HepG2 (cell line): ENCODE measurements around the gene TCEA3. TPM values are rescaled to one million over a fixed set of nuclear protein-coding genes. Genes with fewer than 3 reads are reported as not detected.

ENCODE experiments used
- ARID5B ChIP-seq: IDR thresholded peaks from 2 replicates; pipeline ENCODE4 v1.4.0; 2020; ENCODE audit warnings: mild to moderate bottlenecking, missing genetic modification reagents
- CC2D1A ChIP-seq: sonication (generic); formaldehyde crosslinking; IDR thresholded peaks from 2 replicates; pipeline ENCODE4 v1.8.1; 2023; ENCODE audit warnings: mild to moderate bottlenecking, missing genetic modification reagents
- EZH2 ChIP-seq: conservative IDR thresholded peaks from 2 replicates; pipeline ENCODE4 v1.6.1; 2012; ENCODE audit warnings: mild to moderate bottlenecking, low read depth, low read length, moderate library complexity
- GTF2F1 ChIP-seq: fragments of 150-350 bp; IDR thresholded peaks from 2 replicates; pipeline ENCODE4 v1.6.1; 2014; ENCODE audit warnings: low read length
- HMG20A ChIP-seq: IDR thresholded peaks from 2 replicates; pipeline ENCODE4 v1.6.1; 2016; ENCODE audit warnings: borderline replicate concordance
- NFE2 ChIP-seq: sonication (generic); formaldehyde crosslinking; IDR thresholded peaks from 2 replicates; pipeline ENCODE4 v1.4.0; 2020; ENCODE audit warnings: missing genetic modification reagents
- PHF8 ChIP-seq: sonication (generic); formaldehyde crosslinking; IDR thresholded peaks from 2 replicates; pipeline ENCODE4 v1.5.0; 2020; ENCODE audit warnings: missing genetic modification reagents
- PRPF4 ChIP-seq: fragments of 200-400 bp; formaldehyde crosslinking; IDR thresholded peaks from 2 replicates; pipeline ENCODE4 v1.6.1; 2016; ENCODE audit warnings: low read length, low read depth; ENCODE audit not compliant: poor library complexity, severe bottlenecking
- RELA ChIP-seq: sonication (generic); formaldehyde crosslinking; IDR thresholded peaks from 2 replicates; pipeline ENCODE4 v1.4.0; 2020; ENCODE audit warnings: missing genetic modification reagents
- SATB2 ChIP-seq: sonication (generic); formaldehyde crosslinking; IDR thresholded peaks from 2 replicates; pipeline ENCODE4 v1.5.0; 2020; ENCODE audit warnings: missing genetic modification reagents
- SIX1 ChIP-seq: sonication (generic); formaldehyde crosslinking; IDR thresholded peaks from 2 replicates; pipeline ENCODE4 v1.4.0; 2020; ENCODE audit warnings: missing genetic modification reagents, borderline replicate concordance
- SMAD1 ChIP-seq: sonication (generic); formaldehyde crosslinking; IDR thresholded peaks from 2 replicates; pipeline ENCODE4 v1.4.0; 2020; ENCODE audit warnings: missing genetic modification reagents, low read depth, mild to moderate bottlenecking, borderline replicate concordance
- TEAD2 ChIP-seq: sonication (generic); formaldehyde crosslinking; IDR thresholded peaks from 2 replicates; pipeline ENCODE4 v1.9.0; 2021; ENCODE audit warnings: missing genetic modification reagents
- TFE3 ChIP-seq: IDR thresholded peaks from 2 replicates; pipeline ENCODE4 v1.6.1; 2016
- ZBTB25 ChIP-seq: IDR thresholded peaks from 2 replicates; pipeline ENCODE4 v1.6.1; 2018; ENCODE audit warnings: missing genetic modification reagents
- ZFP1 ChIP-seq: IDR thresholded peaks from 2 replicates; pipeline ENCODE4 v1.6.1; 2016
- ZNF160 ChIP-seq: sonication (generic); formaldehyde crosslinking; IDR thresholded peaks from 2 replicates; pipeline ENCODE4 v1.8.0; 2022; ENCODE audit warnings: mild to moderate bottlenecking, inconsistent platforms, missing genetic modification reagents
- ZNF24 ChIP-seq: fragments of 450-650 bp; IDR thresholded peaks from 2 replicates; pipeline ENCODE4 v1.6.1; 2017; ENCODE audit warnings: antibody characterized with exemption, mild to moderate bottlenecking
- ZNF441 ChIP-seq: sonication (generic); formaldehyde crosslinking; IDR thresholded peaks from 2 replicates; pipeline ENCODE4 v1.7.0; 2021; ENCODE audit warnings: missing genetic modification reagents, borderline replicate concordance
- ZNF501 ChIP-seq: sonication (generic); formaldehyde crosslinking; IDR thresholded peaks from 2 replicates; pipeline ENCODE4 v1.5.1; 2020; ENCODE audit warnings: mild to moderate bottlenecking, moderate library complexity, missing genetic modification reagents
- ZNF562 ChIP-seq: sonication (generic); formaldehyde crosslinking; IDR thresholded peaks from 2 replicates; pipeline ENCODE4 v1.8.0; 2022; ENCODE audit warnings: missing genetic modification reagents, borderline replicate concordance
- ZNF576 ChIP-seq: sonication (generic); formaldehyde crosslinking; IDR thresholded peaks from 2 replicates; pipeline ENCODE4 v1.4.0; 2020; ENCODE audit warnings: mild to moderate bottlenecking, missing genetic modification reagents
- ZNF788 ChIP-seq: sonication (generic); formaldehyde crosslinking; IDR thresholded peaks from 2 replicates; pipeline ENCODE4 v1.5.0; 2020; ENCODE audit warnings: mild to moderate bottlenecking, missing genetic modification reagents, borderline replicate concordance
- ZZZ3 ChIP-seq: sonication (generic); formaldehyde crosslinking; IDR thresholded peaks from 2 replicates; pipeline ENCODE4 v1.4.0; 2020; ENCODE audit warnings: missing genetic modification reagents, mild to moderate bottlenecking, borderline replicate concordance
- polyA plus RNA-seq, 8 experiments: library from polyadenylated mRNA; depleted of rRNA in 3 of 8; stranded (reverse) in 7 of 8; unstranded in 1 of 8; fragments of >200 nt; fragmentation: Illumina TruSeq in 4 of 8; extraction: Trizol in 4 of 8; gene quantifications; 2 replicates each; pipeline versions ENCODE4 v1.2.1 to v1.2.3, GENCODE V29; 2011 to 2016; ENCODE audit warnings: low read depth in 4 of 8, missing spikeins in 1 of 8, mixed read lengths in 1 of 8; ENCODE audit not compliant: insufficient read depth in 1 of 8
- total RNA-seq, 5 experiments: library from RNA; depleted of rRNA; stranded (reverse); fragments of >200 nt; fragmentation: Illumina TruSeq; extraction: Trizol; gene quantifications; 2 replicates each; pipeline ENCODE4 v1.2.3, GENCODE V29; 2016; ENCODE audit warnings: low read depth in 1 of 5

TCEA3 gene
- total and polyA plus RNA-seq, 2 of the 13 experiments (the other 11 are each of a cell fraction or from before 2014, with no cell fraction given), result 55.5 to 84.6 TPM

GRCh38 chr1:23344111-23344986 lies 80.2 kb downstream of the TCEA3 start, which contains the start of gene HNRNPR (continued):
- TF ChIP-seq ZNF24 (no peak), PRPF4 (no peak), NFE2 (no peak), SMAD1 (CRISPR knock-in tag) (0 out of 2 replicates have a peak, but pooled peaks have one; percentile 61), HMG20A (CRISPR knock-in tag) (no peak), RELA (0 out of 2 replicates have a peak, but pooled peaks have one; percentile 68), ARID5B (CRISPR knock-in tag) (peak; percentile 4; the same call in 1 of the 2 replicates), ZBTB25 (CRISPR knock-in tag) (peak; percentile 54; the same call in 1 of the 2 replicates), ZNF788 (CRISPR knock-in tag) (peak; percentile 73; the same call in 1 of the 2 replicates), EZH2 (no peak), TFE3 (CRISPR knock-in tag) (peak; percentile 46; the same call in 1 of the 2 replicates), GTF2F1 (no peak), ZNF562 (CRISPR knock-in tag) (no peak), ZNF160 (CRISPR knock-in tag) (no peak; the same call in 1 of the 2 replicates), CC2D1A (CRISPR knock-in tag) (no peak), TEAD2 (no peak), ZNF501 (peak; percentile 73), PHF8 (peak; percentile 78), ZZZ3 (peak; percentile 73; the same call in 1 of the 2 replicates), ZNF441 (CRISPR knock-in tag) (peak; percentile 86; the same call in 1 of the 2 replicates), ZFP1 (no peak; the same call in 1 of the 2 replicates), SATB2 (CRISPR knock-in tag) (0 out of 2 replicates have a peak, but pooled peaks have one; percentile 36), ZNF576 (CRISPR knock-in tag) (0 out of 2 replicates have a peak, but pooled peaks have one; percentile 28), SIX1 (CRISPR knock-in tag) (no peak)
